HL-60 (cell line): Measurements from ENCODE around the gene DAAM1.

Experiments
- DNase-seq, 2 experiments: peaks; one replicate each; pipeline ENCODE4 v3.0.0-alpha.2; 2010 to 2020; ENCODE audit warnings: low read depth in 1 of 2, low spot score in 1 of 2
- H3K27ac ChIP-seq: fragments of 250-450 bp; sonication (Bioruptor Pico); replicated peaks from 2 replicates; pipeline ENCODE4 v1.5.1; 2020; ENCODE audit warnings: mild to moderate bottlenecking, moderate library complexity
- H3K27me3 ChIP-seq: fragments of 250-450 bp; sonication (Bioruptor Pico); 2 replicates; pipeline ENCODE4 v1.5.1; 2021; ENCODE audit warnings: mild to moderate bottlenecking, moderate library complexity; ENCODE audit not compliant: insufficient read depth, poor library complexity, severe bottlenecking
- H3K4me3 ChIP-seq: replicated peaks from 2 replicates; pipeline ENCODE4 v1.5.1; 2011; ENCODE audit warnings: mild to moderate bottlenecking, control low read depth, low read length; ENCODE audit not compliant: insufficient read depth
- CTCF ChIP-seq: IDR thresholded peaks from one replicate; pipeline ENCODE4 v1.5.1; 2011; ENCODE audit warnings: low read length, control low read depth, inconsistent platforms; ENCODE audit not compliant: insufficient read depth
- GABPA ChIP-seq: IDR thresholded peaks from 2 replicates; pipeline ENCODE4 v1.6.1; 2012; ENCODE audit warnings: low read depth
- POLR2AphosphoS5 ChIP-seq: IDR thresholded peaks from 2 replicates; pipeline ENCODE4 v1.6.1; 2012; ENCODE audit warnings: low read depth
- REST ChIP-seq: IDR thresholded peaks from 2 replicates; pipeline ENCODE4 v1.6.1; 2012; ENCODE audit warnings: low read depth; ENCODE audit not compliant: insufficient replicate concordance
- SPI1 ChIP-seq: IDR thresholded peaks from 2 replicates; pipeline ENCODE4 v1.6.1; 2012; ENCODE audit warnings: low read depth, mild to moderate bottlenecking, borderline replicate concordance

DAAM1 gene

GRCh38 chr14:59189786-59190368, 1.4 kb downstream of the DAAM1 start:
- peak; percentile 75 to 82 for DNase-seq
- TF ChIP-seq SPI1 (peak; percentile 12; the same call in 1 of the 2 replicates), CTCF (no peak), POLR2AphosphoS5 (peak; percentile 26; the same call in 1 of the 2 replicates)

GRCh38 chr14:59190372-59190771, 1.9 kb downstream of the DAAM1 start:
- H3K27me3 ChIP-seq, result no peaks in the 10 kb centered on the region
- DNase-seq, result peak in 1 of 2 experiments; percentile 14
- TF ChIP-seq GABPA (no peak), POLR2AphosphoS5 (no peak), SPI1 (no peak), CTCF (no peak), REST (no peak)
- H3K4me3 ChIP-seq, result peak overlapping the region; percentile 95
- H3K27ac ChIP-seq, result no peak overlapping the region; the same call in 1 of the 2 replicates

More at GRCh38 chr14:59189786-59190368, 1.4 kb downstream of the DAAM1 start:
- Histone ChIP-seq H3K27me3 (no peaks in the 10 kb centered on the region), H3K27ac (peak overlapping the region; percentile 82), H3K4me3 (peak overlapping the region; percentile 95)

GRCh38 chr14:59195912-59196311, 7.4 kb downstream of the DAAM1 start:
- no peak for DNase-seq
- no peaks in the 10 kb centered on the region for H3K27me3 ChIP-seq
- H3K27ac ChIP-seq, result no peak overlapping the region
- TF ChIP-seq REST (no peak), POLR2AphosphoS5 (no peak), CTCF (no peak), GABPA (no peak), SPI1 (no peak)
- no peak overlapping the region for H3K4me3 ChIP-seq

GRCh38 chr14:59197695-59198262, 9.3 kb downstream of the DAAM1 start:
- TF ChIP-seq CTCF (no peak), REST (no peak), GABPA (no peak), SPI1 (no peak), POLR2AphosphoS5 (no peak)
- no peak for DNase-seq

More at GRCh38 chr14:59197695-59198262, 9.3 kb downstream of the DAAM1 start:
- H3K27me3 ChIP-seq, result no peaks in the 10 kb centered on the region
- no peak overlapping the region for H3K27ac ChIP-seq
- no peak overlapping the region for H3K4me3 ChIP-seq
